Esophagus (tissue), 2 donors: ENCODE data around the gene CADM2. TPM values are rescaled to one million over a fixed set of nuclear protein-coding genes. Genes with fewer than 3 reads are reported as not detected.

Experiments used
- H3K27ac ChIP-seq, 2 donors: one replicate each; pipeline ENCODE4 v1.5.1; 2013; ENCODE audit warnings: low read depth in 2 of 2, mild to moderate bottlenecking in 2 of 2, inconsistent platforms in 1 of 2, low read length in 1 of 2, moderate library complexity in 1 of 2
- H3K27me3 ChIP-seq, 2 donors: one replicate each; pipeline ENCODE4 v1.6.1; 2013; ENCODE audit warnings: low read length in 2 of 2, control low read depth in 1 of 2, mild to moderate bottlenecking in 1 of 2; ENCODE audit not compliant: insufficient read depth in 2 of 2, control insufficient read depth in 1 of 2
- H3K36me3 ChIP-seq, 2 donors: one replicate each; pipeline ENCODE4 v1.6.1; 2013; ENCODE audit warnings: low read length in 1 of 2; ENCODE audit not compliant: control insufficient read depth in 2 of 2, insufficient read depth in 2 of 2
- H3K4me1 ChIP-seq, 2 donors: one replicate each; pipeline ENCODE4 v1.6.1; 2013; ENCODE audit warnings: low read length in 1 of 2; ENCODE audit not compliant: control insufficient read depth in 2 of 2, insufficient read depth in 2 of 2
- H3K4me3 ChIP-seq, 2 donors: one replicate each; pipeline ENCODE4 v1.5.1; 2013; ENCODE audit warnings: low read length in 2 of 2, mild to moderate bottlenecking in 2 of 2, low read depth in 1 of 2, moderate library complexity in 1 of 2
- H3K9me3 ChIP-seq, 2 donors: one replicate each; pipeline ENCODE4 v1.6.1; 2013; ENCODE audit warnings: mild to moderate bottlenecking in 2 of 2, low read depth in 1 of 2, low read length in 1 of 2, moderate library complexity in 1 of 2; ENCODE audit not compliant: control insufficient read depth in 2 of 2, insufficient read depth in 1 of 2
- WGBS, 2 donors: extraction: QIAGEN DNeasy Blood & Tissue Kit; methylation state at CpG; one replicate each; pipeline ENCODE4 v1.1.7; 2013; 5-methylcytosine and 5-hydroxymethylcytosine counted together
- polyA plus RNA-seq, 2 donors: library from polyadenylated mRNA; stranded (reverse); fragments of 200-250 nt; gene quantifications; one replicate each; pipeline ENCODE4 v1.2.3, GENCODE V29; 2013
- donor health status: healthy with polysubstance abuse.
- donor health status: Bipolar disorder and iron deficiency.

Gene CADM2
- polyA plus RNA-seq, 2 donors, result 0.12 to 0.25 TPM

- no peaks in the 10 kb centered on the region for H3K27me3 ChIP-seq
- no peak overlapping the region for H3K27ac ChIP-seq
- H3K9me3 ChIP-seq, result no peaks in the 10 kb centered on the region
- no peaks in the 10 kb centered on the region for H3K36me3 ChIP-seq
- no peaks in the 10 kb centered on the region for H3K4me1 ChIP-seq
- H3K4me3 ChIP-seq, result no peak overlapping the region
- WGBS, 2 donors, result 0 to 3% methylated on average over 1 of the region's 1 CpG
Observed at GRCh38 chr3:85781806-85782205, 823.0 kb downstream of the CADM2 start.

GRCh38 chr3:85783291-85783690, 824.5 kb downstream of the CADM2 start:
- Histone ChIP-seq H3K36me3 (no peaks in the 10 kb centered on the region), H3K4me3 (no peak overlapping the region), H3K4me1 (no peaks in the 10 kb centered on the region), H3K27ac (no peak overlapping the region), H3K9me3 (no peaks in the 10 kb centered on the region), H3K27me3 (no peaks in the 10 kb centered on the region)
- WGBS, 2 donors, result 31 to 34% methylated on average over 2 of the region's 2 CpGs

GRCh38 chr3:85785766-85786165, 827.0 kb downstream of the CADM2 start:
- Histone ChIP-seq H3K4me3 (no peak overlapping the region), H3K27ac (no peak overlapping the region), H3K36me3 (no peaks in the 10 kb centered on the region), H3K4me1 (no peaks in the 10 kb centered on the region), H3K27me3 (no peaks in the 10 kb centered on the region), H3K9me3 (no peaks in the 10 kb centered on the region)
- WGBS, 2 donors, result 72 to 78% methylated on average over 4 of the region's 4 CpGs

- H3K27me3 ChIP-seq, result no peaks in the 10 kb centered on the region
- H3K9me3 ChIP-seq, result no peaks in the 10 kb centered on the region
- H3K4me3 ChIP-seq, result no peak overlapping the region
- 75 to 85% methylated on average over 5 of the region's 5 CpGs for WGBS, 2 donors
- H3K27ac ChIP-seq, result no peak overlapping the region
- H3K4me1 ChIP-seq, result no peaks in the 10 kb centered on the region
- no peaks in the 10 kb centered on the region for H3K36me3 ChIP-seq
Observed at GRCh38 chr3:85790445-85791030, 831.7 kb downstream of the CADM2 start.

- Histone ChIP-seq H3K4me3 (no peak overlapping the region), H3K4me1 (no peaks in the 10 kb centered on the region), H3K36me3 (no peaks in the 10 kb centered on the region), H3K27ac (no peak overlapping the region), H3K27me3 (no peaks in the 10 kb centered on the region), H3K9me3 (no peaks in the 10 kb centered on the region)
- 60 to 65% methylated on average over 4 of the region's 4 CpGs for WGBS, 2 donors
Observed at GRCh38 chr3:85796140-85796539, 837.4 kb downstream of the CADM2 start.

GRCh38 chr3:85800676-85801075, 841.9 kb downstream of the CADM2 start:
- no peak overlapping the region for H3K4me3 ChIP-seq
- no peaks in the 10 kb centered on the region for H3K36me3 ChIP-seq
- WGBS, 2 donors, result 81 to 89% methylated on average over 3 of the region's 3 CpGs
- no peaks in the 10 kb centered on the region for H3K4me1 ChIP-seq
- H3K27me3 ChIP-seq, result no peaks in the 10 kb centered on the region
- H3K9me3 ChIP-seq, result no peaks in the 10 kb centered on the region
- H3K27ac ChIP-seq, result no peak overlapping the region

- 24 to 30% methylated on average over 3 of the region's 3 CpGs for WGBS, 2 donors
- no peaks in the 10 kb centered on the region for H3K9me3 ChIP-seq
- no peak overlapping the region for H3K27ac ChIP-seq
- H3K27me3 ChIP-seq, result no peaks in the 10 kb centered on the region
- no peaks in the 10 kb centered on the region for H3K36me3 ChIP-seq
- H3K4me3 ChIP-seq, result no peak overlapping the region
- no peaks in the 10 kb centered on the region for H3K4me1 ChIP-seq
Observed at GRCh38 chr3:85801955-85802354, 843.2 kb downstream of the CADM2 start.

GRCh38 chr3:85808755-85809154, 850.0 kb downstream of the CADM2 start:
- 42 to 44% methylated on average over 1 of the region's 1 CpG for WGBS, 2 donors
- H3K36me3 ChIP-seq, result no peaks in the 10 kb centered on the region
- no peak overlapping the region for H3K4me3 ChIP-seq
- no peaks in the 10 kb centered on the region for H3K4me1 ChIP-seq
- no peak overlapping the region for H3K27ac ChIP-seq
- no peaks in the 10 kb centered on the region for H3K9me3 ChIP-seq
- H3K27me3 ChIP-seq, result no peaks in the 10 kb centered on the region

- Histone ChIP-seq H3K27ac (no peak overlapping the region), H3K4me1 (no peaks in the 10 kb centered on the region), H3K27me3 (no peaks in the 10 kb centered on the region), H3K4me3 (no peak overlapping the region), H3K36me3 (no peaks in the 10 kb centered on the region), H3K9me3 (no peaks in the 10 kb centered on the region)
- WGBS, 2 donors, result 64 to 71% methylated on average over 1 of the region's 1 CpG
Observed at GRCh38 chr3:85821130-85821756, 862.5 kb downstream of the CADM2 start.

GRCh38 chr3:85835857-85836440, 877.2 kb downstream of the CADM2 start:
- 56 to 60% methylated on average over 1 of the region's 1 CpG for WGBS, 2 donors
- no peaks in the 10 kb centered on the region for H3K4me1 ChIP-seq
- H3K9me3 ChIP-seq, result no peaks in the 10 kb centered on the region
- no peaks in the 10 kb centered on the region for H3K27me3 ChIP-seq
- H3K36me3 ChIP-seq, result no peaks in the 10 kb centered on the region
- H3K27ac ChIP-seq, result no peak overlapping the region
- no peak overlapping the region for H3K4me3 ChIP-seq
